Measurements from ENCODE around the gene GSK3B.

Gene GSK3B

GRCh38 chr3:119809249-119810017, 284.8 kb downstream of the GSK3B start:
- no peak for DNase-seq

GRCh38 chr3:119808843-119809242, 285.4 kb downstream of the GSK3B start:
- no peak for DNase-seq

- no peak for DNase-seq
Observed at GRCh38 chr3:119808244-119808643, 286.0 kb downstream of the GSK3B start.

- DNase-seq = no peak
Observed at GRCh38 chr3:119800844-119801243, 293.4 kb downstream of the GSK3B start.

GRCh38 chr3:119796785-119797184, 297.5 kb downstream of the GSK3B start:
- DNase-seq = no peak

GRCh38 chr3:119796368-119796767, 297.9 kb downstream of the GSK3B start:
- no peak for DNase-seq

GRCh38 chr3:119795849-119796248, 298.4 kb downstream of the GSK3B start:
- DNase-seq = no peak

GRCh38 chr3:119794971-119795612, 299.2 kb downstream of the GSK3B start:
- no peak for DNase-seq

- DNase-seq = no peak
Observed at GRCh38 chr3:119794401-119794800, 299.8 kb downstream of the GSK3B start.

- DNase-seq = no peak
Observed at GRCh38 chr3:119792270-119792669, 302.0 kb downstream of the GSK3B start.

- DNase-seq = no peak
Observed at GRCh38 chr3:119790369-119790768, 303.9 kb downstream of the GSK3B start.

GRCh38 chr3:119786409-119786808, 307.8 kb downstream of the GSK3B start:
- DNase-seq = no peak

GRCh38 chr3:119783883-119784282, 310.4 kb downstream of the GSK3B start:
- DNase-seq = no peak

GRCh38 chr3:119783255-119783654, 311.0 kb downstream of the GSK3B start:
- DNase-seq = no peak

- no peak for DNase-seq
Observed at GRCh38 chr3:119782460-119782859, 311.8 kb downstream of the GSK3B start.

GRCh38 chr3:119781330-119782198, 312.7 kb downstream of the GSK3B start, which contains the start of gene NR1I2:
NR1I2 (plus strand) TSS chr3:119782101.
- DNase-seq = no peak

GRCh38 chr3:119779731-119780383, 314.4 kb downstream of the GSK3B start:
- no peak for DNase-seq

- DNase-seq = no peak
Observed at GRCh38 chr3:119778811-119779210, 315.4 kb downstream of the GSK3B start.

- DNase-seq = no peak
Observed at GRCh38 chr3:119778176-119778575, 316.1 kb downstream of the GSK3B start.

GRCh38 chr3:119776304-119776703, 317.9 kb downstream of the GSK3B start:
- no peak for DNase-seq

GRCh38 chr3:119774444-119774843, 319.8 kb downstream of the GSK3B start:
- DNase-seq = no peak
